HepG2 (cell line): ENCODE measurements around the gene TMEM107. TPM values are rescaled to one million over a fixed set of nuclear protein-coding genes. Genes with fewer than 3 reads are reported as not detected.

Experiments
- ADNP ChIP-seq: sonication (generic); formaldehyde crosslinking; IDR thresholded peaks from 2 replicates; pipeline ENCODE4 v1.4.0; 2020; ENCODE audit warnings: missing genetic modification reagents
- ARID3A ChIP-seq: IDR thresholded peaks from 2 replicates; pipeline ENCODE4 v1.6.1; 2012; ENCODE audit warnings: low read depth, low read length, improper control_type of control experiment
- ARID4A ChIP-seq: sonication (generic); formaldehyde crosslinking; IDR thresholded peaks from 2 replicates; pipeline ENCODE4 v1.5.0; 2020; ENCODE audit warnings: mild to moderate bottlenecking, missing genetic modification reagents, borderline replicate concordance
- FUBP1 ChIP-seq: sonication (generic); formaldehyde crosslinking; IDR thresholded peaks from 2 replicates; pipeline ENCODE4 v1.5.1; 2020; ENCODE audit warnings: missing genetic modification reagents, mild to moderate bottlenecking, borderline replicate concordance
- GATA4 ChIP-seq: sonication (generic); IDR thresholded peaks from 2 replicates; pipeline ENCODE4 v1.6.1; 2016; ENCODE audit warnings: antibody characterized with exemption, low read depth, borderline replicate concordance
- PCBP2 ChIP-seq: fragments of 200-400 bp; formaldehyde crosslinking; optimal IDR thresholded peaks from 2 replicates; pipeline ENCODE3; 2018; ENCODE audit warnings: low read length, low read depth; ENCODE audit not compliant: poor library complexity, severe bottlenecking
- PRDM10 ChIP-seq: sonication (generic); formaldehyde crosslinking; IDR thresholded peaks from 2 replicates; pipeline ENCODE4 v1.4.0; 2020; ENCODE audit warnings: low read depth, missing genetic modification reagents
- RARG ChIP-seq: sonication (generic); formaldehyde crosslinking; IDR thresholded peaks from 2 replicates; pipeline ENCODE4 v1.4.0; 2020; ENCODE audit warnings: low read depth, mild to moderate bottlenecking, missing genetic modification reagents
- TFDP2 ChIP-seq: sonication (generic); formaldehyde crosslinking; IDR thresholded peaks from 2 replicates; pipeline ENCODE4 v1.4.0; 2020; ENCODE audit warnings: missing genetic modification reagents
- ZBTB44 ChIP-seq: sonication (generic); formaldehyde crosslinking; IDR thresholded peaks from 2 replicates; pipeline ENCODE4 v1.4.0; 2020; ENCODE audit warnings: missing genetic modification reagents
- ZKSCAN5 ChIP-seq: sonication (generic); formaldehyde crosslinking; IDR thresholded peaks from 2 replicates; pipeline ENCODE4 v1.5.1; 2020; ENCODE audit warnings: mild to moderate bottlenecking, missing genetic modification reagents
- ZNF33A ChIP-seq: sonication (generic); formaldehyde crosslinking; IDR thresholded peaks from 2 replicates; pipeline ENCODE4 v1.5.1; 2020; ENCODE audit warnings: missing genetic modification reagents, mild to moderate bottlenecking, moderate library complexity, borderline replicate concordance
- polyA plus RNA-seq, 8 experiments: library from polyadenylated mRNA; depleted of rRNA in 3 of 8; stranded (reverse) in 7 of 8; unstranded in 1 of 8; fragments of >200 nt; fragmentation: Illumina TruSeq in 4 of 8; extraction: Trizol in 4 of 8; gene quantifications; 2 replicates each; pipeline versions ENCODE4 v1.2.1 to v1.2.3, GENCODE V29; 2011 to 2016; ENCODE audit warnings: low read depth in 4 of 8, missing spikeins in 1 of 8, mixed read lengths in 1 of 8; ENCODE audit not compliant: insufficient read depth in 1 of 8
- total RNA-seq, 5 experiments: library from RNA; depleted of rRNA; stranded (reverse); fragments of >200 nt; fragmentation: Illumina TruSeq; extraction: Trizol; gene quantifications; 2 replicates each; pipeline ENCODE4 v1.2.3, GENCODE V29; 2016; ENCODE audit warnings: low read depth in 1 of 5

The TMEM107 gene
- total and polyA plus RNA-seq, 2 of the 13 experiments (the other 11 are each of a cell fraction or from before 2014, with no cell fraction given) = 7.2 to 15.3 TPM

GRCh38 chr17:8189711-8190477, 13.7 kb upstream of the TMEM107 start, which contains the start of gene BORCS6 (continued):
- TF ChIP-seq FUBP1 (CRISPR knock-in tag) (no peak), ZNF33A (no peak), PCBP2 (no peak), TFDP2 (CRISPR knock-in tag) (no peak), ARID4A (CRISPR knock-in tag) (peak; percentile 69; the same call in 1 of the 2 replicates), ZKSCAN5 (no peak), ZBTB44 (no peak), ARID3A (no peak), RARG (no peak), ADNP (no peak), GATA4 (no peak), PRDM10 (peak; percentile 97)
